Fibroblast of the aortic adventitia (primary cell): Measurements from ENCODE around the gene RIN1. TPM values are rescaled to one million over a fixed set of nuclear protein-coding genes. Genes with fewer than 3 reads are reported as not detected.

Source experiments
- DNase-seq: peaks from one replicate; pipeline ENCODE4 v3.0.0-alpha.2; 2010; ENCODE audit warnings: low read depth
- H3K4me3 ChIP-seq: 2 replicates; pipeline ENCODE4 v1.5.1; 2011; ENCODE audit warnings: low read depth, mild to moderate bottlenecking, control low read depth, low read length, moderate library complexity
- small RNA-seq: library from RNA; depleted of rRNA; stranded (forward); fragments of <200 nt; gene quantifications from one replicate; pipeline ENCODE3, GENCODE V24; 2012
- total RNA-seq: library from RNA; depleted of rRNA; stranded (reverse); fragments of >200 nt; gene quantifications from 2 replicates; pipeline ENCODE4 v1.2.3, GENCODE V29; 2012; ENCODE audit warnings: low replicate concordance
- TF ChIP-seq, protein P1 (sequence below): IDR thresholded peaks from 2 replicates; pipeline ENCODE4 v1.5.1; 2011; ENCODE audit warnings: mild to moderate bottlenecking, low read length, control low read depth, inconsistent platforms; ENCODE audit not compliant: insufficient read depth

The RIN1 gene
- total RNA-seq, 1 donor, result 45.3 TPM

DNA sequence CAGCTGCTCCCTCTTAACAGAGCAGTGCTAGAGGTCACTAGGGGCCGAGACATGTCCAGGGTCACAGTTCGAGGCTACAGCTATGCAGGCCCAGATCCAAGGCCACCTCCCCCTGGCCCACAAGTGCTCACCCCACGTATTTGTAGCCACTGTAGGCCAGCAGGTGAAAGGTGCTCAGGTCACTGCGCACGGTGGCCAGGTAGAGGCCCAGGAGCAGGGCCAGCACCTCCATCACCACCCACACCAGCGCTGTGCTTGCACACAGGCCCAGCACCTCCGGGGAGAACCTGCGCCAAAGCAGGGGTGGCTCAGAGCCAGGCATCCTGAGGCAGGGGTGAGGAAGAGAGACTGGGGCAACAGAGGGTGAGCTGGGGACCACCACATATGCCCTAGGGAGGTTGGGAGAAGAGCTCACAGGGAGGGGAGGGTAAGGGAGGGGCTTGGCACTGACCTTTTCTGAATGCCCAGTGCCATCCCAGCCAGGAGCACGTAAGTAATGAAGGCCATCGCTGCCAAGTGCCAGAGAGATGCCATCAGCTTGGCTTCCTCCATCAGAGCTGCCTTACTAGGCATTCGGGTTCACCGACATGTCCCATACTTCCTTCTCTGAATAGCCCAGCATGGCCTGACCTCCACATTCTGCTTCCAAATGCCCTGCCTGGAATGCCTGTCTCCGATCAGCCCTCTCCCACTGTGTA, 50.8 kb downstream of the RIN1 start:
- DNase-seq, result no peak
- TF ChIP-seq, protein P1, sequence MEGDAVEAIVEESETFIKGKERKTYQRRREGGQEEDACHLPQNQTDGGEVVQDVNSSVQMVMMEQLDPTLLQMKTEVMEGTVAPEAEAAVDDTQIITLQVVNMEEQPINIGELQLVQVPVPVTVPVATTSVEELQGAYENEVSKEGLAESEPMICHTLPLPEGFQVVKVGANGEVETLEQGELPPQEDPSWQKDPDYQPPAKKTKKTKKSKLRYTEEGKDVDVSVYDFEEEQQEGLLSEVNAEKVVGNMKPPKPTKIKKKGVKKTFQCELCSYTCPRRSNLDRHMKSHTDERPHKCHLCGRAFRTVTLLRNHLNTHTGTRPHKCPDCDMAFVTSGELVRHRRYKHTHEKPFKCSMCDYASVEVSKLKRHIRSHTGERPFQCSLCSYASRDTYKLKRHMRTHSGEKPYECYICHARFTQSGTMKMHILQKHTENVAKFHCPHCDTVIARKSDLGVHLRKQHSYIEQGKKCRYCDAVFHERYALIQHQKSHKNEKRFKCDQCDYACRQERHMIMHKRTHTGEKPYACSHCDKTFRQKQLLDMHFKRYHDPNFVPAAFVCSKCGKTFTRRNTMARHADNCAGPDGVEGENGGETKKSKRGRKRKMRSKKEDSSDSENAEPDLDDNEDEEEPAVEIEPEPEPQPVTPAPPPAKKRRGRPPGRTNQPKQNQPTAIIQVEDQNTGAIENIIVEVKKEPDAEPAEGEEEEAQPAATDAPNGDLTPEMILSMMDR, result no peak
- no peak overlapping the region for H3K4me3 ChIP-seq

DNA sequence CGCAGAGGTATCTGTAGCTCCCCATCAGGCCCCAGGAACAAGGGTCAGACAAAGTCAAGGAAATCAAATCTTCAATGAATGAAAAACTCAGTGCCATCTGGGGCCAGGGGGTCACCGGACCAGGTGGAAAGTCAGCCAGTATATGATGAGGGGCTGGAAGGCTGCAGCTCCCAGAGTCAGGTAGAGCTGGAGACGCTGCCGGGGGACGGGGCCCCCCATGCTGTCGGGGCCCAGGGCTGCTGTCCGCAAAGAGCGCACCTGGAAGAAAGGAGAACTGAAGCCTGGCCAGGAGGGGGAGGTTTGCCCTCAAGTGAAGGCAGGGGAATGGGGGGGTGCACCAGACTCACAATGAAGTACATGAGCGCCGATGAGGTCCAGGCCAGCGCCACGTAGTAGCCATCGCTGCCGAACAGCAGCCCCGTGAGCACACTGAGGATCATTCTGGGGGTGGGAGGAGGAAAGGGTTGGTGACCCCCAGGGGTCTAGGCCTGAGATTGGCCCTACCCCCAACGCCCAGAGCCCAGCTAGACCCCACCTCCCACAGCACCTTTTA, 51.6 kb downstream of the RIN1 start:
- no peak overlapping the region for H3K4me3 ChIP-seq
- TF ChIP-seq, protein P1, result no peak
- no peak for DNase-seq

DNA sequence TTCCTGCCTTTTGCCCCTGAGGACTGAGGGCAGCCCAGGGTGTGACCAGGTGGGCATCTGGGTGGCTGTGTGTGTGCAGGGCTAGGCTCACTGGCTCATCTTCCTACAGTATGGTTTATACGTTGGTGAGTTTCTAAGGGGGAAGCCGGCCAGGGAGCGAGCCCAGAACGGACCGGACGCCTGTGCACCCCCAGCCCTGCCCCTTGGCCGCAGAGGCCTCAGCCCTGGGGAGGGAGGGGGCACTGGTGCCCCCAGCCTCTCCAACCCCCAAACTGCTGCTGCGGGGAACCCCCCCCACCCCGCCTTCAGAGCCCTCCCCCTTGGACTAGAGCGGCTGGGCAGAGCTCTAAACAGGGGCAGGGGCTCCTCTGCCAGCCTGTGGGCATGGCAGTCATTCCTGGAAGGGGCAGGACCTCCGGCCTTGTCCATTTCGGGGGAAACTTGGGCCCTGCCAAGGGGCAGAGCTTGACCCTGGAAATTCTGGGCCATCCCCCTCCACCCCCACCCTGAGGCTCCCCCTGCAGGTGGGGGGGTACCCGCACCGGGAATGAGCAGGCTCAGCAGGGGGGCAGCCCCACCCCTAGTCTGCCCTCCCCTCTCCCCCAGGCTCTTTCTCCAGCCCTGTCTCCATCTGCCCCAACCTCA, 52.7 kb downstream of the RIN1 start:
- DNase-seq, result no peak
- no peak overlapping the region for H3K4me3 ChIP-seq
- TF ChIP-seq, protein P1, result no peak

DNA sequence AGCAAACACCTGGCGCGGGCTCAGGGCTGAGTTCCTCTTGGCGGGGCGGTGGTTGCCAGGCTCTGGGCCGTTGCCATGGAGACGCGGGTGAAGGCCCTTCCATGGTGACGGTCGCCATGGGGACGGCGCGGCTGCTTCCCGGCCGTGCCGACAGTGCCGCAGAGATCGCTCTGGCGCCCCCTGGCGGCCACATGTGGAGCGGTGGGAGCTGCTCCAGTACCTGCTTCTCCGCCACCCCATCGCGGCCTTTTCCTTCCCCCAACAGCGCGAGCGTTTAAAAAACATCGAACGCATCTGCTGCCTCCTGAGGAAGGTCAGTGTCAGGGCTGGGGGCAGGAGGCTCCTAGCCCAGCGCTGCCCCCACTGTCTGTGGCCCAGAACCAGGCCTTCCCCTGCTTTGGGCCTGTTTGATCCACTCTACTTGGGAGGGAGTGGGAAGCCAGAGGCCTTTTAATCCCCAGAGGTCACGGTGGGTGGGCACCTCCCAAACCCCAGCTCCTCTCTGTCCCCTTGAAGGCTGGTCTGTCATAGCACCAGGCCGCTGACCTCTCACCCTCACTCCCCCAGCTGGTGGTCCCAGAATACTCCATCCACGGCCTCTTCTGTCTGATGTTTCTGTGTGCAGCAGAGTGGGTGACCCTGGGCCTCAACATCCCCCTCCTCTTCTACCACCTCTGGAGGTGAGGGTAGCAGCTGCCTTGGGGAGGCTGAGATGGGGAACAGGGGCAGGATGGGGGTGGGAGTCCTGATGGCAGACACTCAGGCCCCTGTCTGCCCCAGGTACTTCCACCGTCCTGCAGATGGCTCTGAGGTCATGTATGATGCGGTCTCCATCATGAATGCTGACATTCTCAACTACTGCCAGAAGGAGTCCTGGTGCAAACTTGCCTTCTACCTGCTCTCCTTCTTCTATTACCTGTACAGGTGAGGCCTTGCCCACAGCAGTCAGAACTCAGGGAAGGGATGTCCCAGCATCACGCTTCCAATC, 53.5 kb downstream of the RIN1 start:
- TF ChIP-seq, protein P1, result peak; percentile 92
- H3K4me3 ChIP-seq, result no peak overlapping the region

More for the DNA sequence above, 53.5 kb downstream of the RIN1 start:
- DNase-seq, result peak; percentile 89

Small RNA genes within 50 kb of the gene (small RNA-seq; reads per million reads assigned to genes)
- not detected for gene RF00017

Other genes starting within 250 kb of the RIN1 start
- gene KLC2, start 78.7 kb downstream of the RIN1 start, total RNA-seq, result 11.5 and 15.9 TPM in 2 replicates
- gene RAB1B, start 67.8 kb downstream of the RIN1 start, total RNA-seq, result 69.1 and 85.1 TPM in 2 replicates
- 1.1 TPM in 1 of 2 replicates, not detected in the other for gene CNIH2, start 58.3 kb downstream of the RIN1 start, total RNA-seq
- 35.0 and 119 TPM in 2 replicates for gene YIF1A, start 47.3 kb downstream of the RIN1 start, total RNA-seq
- 0.27 and 0.41 TPM in 2 replicates for gene TMEM151A, start 44.5 kb downstream of the RIN1 start, total RNA-seq
- 99.1 and 193 TPM in 2 replicates for gene CD248, start 19.4 kb downstream of the RIN1 start, total RNA-seq
- gene BRMS1, start 8.7 kb upstream of the RIN1 start, total RNA-seq, result 22.6 and 38.5 TPM in 2 replicates
- gene B4GAT1, start 11.2 kb upstream of the RIN1 start, total RNA-seq, result 21.5 and 36.3 TPM in 2 replicates
- gene SLC29A2, start 35.3 kb upstream of the RIN1 start, total RNA-seq, result 0.36 TPM in 1 of 2 replicates, not detected in the other
- 0.18 TPM in 1 of 2 replicates, not detected in the other for gene NPAS4, start 84.6 kb upstream of the RIN1 start, total RNA-seq
- 39.4 and 40.0 TPM in 2 replicates for gene MRPL11, start 102.4 kb upstream of the RIN1 start, total RNA-seq
- 9.0 and 10.8 TPM in 2 replicates for gene PELI3, start 130.5 kb upstream of the RIN1 start, total RNA-seq
- gene DPP3, start 144.0 kb upstream of the RIN1 start, total RNA-seq, result 19.0 and 31.7 TPM in 2 replicates
- gene BBS1, start 174.2 kb upstream of the RIN1 start, total RNA-seq, result 41.7 and 54.7 TPM in 2 replicates
- 8.6 and 11.0 TPM in 2 replicates for gene ZDHHC24, start 209.6 kb upstream of the RIN1 start, total RNA-seq
- gene ACTN3, start 210.5 kb upstream of the RIN1 start, total RNA-seq, result not detected in 2 replicates
- 35.0 and 47.1 TPM in 2 replicates for gene CTSF, start 232.2 kb upstream of the RIN1 start, total RNA-seq